Suprapubic skin (tissue), 4 donors: Measurements from ENCODE around the gene CR2.
"Not testable (repeated sequence)": the region's sequence is repeated elsewhere in the genome, so short reads cannot be mapped to it uniquely, and the experiment has no call there.

ENCODE experiments used
- POLR2A ChIP-seq, 2 donors: fragments of 450-650 bp; IDR thresholded peaks; one replicate each; pipeline ENCODE4 v1.6.1; 2017; ENCODE audit warnings: antibody characterized with exemption in 2 of 2, mild to moderate bottlenecking in 2 of 2, moderate library complexity in 2 of 2
- POLR2AphosphoS5 ChIP-seq, 3 donors: sonication (generic); formaldehyde crosslinking; IDR thresholded peaks; one replicate each; pipeline ENCODE4 v1.6.1; 2017; ENCODE audit warnings: antibody characterized with exemption in 3 of 3
- TF ChIP-seq, protein P1 (sequence below), 2 donors: fragments of 200-600 bp in 1 of 2; fragments of 450-650 bp in 1 of 2; sonication (generic) in 1 of 2; IDR thresholded peaks; one replicate each; pipeline ENCODE4 v1.5.1; 2016 to 2019; ENCODE audit warnings: antibody characterized with exemption in 2 of 2, mild to moderate bottlenecking in 1 of 2, moderate library complexity in 1 of 2

DNA sequence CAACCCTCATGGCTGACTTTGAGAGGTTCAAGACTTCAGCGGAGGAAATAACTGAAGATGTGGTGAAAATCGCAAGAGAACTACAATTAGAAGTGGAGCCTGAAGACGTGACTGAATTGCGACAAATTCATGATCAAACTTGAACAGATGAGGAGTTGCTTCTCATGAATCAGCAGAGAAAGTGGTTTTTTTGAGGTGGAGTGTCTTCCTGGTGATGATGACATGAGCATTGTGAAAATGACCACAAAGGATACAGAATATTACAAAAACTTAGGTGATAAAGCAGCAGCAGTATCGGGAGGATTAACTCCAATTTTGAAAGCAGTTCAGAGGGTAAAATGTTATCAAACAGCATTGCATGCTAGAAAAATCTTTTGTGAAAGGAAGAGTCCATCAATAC, 82.1 kb downstream of the CR2 start:
- TF ChIP-seq, protein P1, sequence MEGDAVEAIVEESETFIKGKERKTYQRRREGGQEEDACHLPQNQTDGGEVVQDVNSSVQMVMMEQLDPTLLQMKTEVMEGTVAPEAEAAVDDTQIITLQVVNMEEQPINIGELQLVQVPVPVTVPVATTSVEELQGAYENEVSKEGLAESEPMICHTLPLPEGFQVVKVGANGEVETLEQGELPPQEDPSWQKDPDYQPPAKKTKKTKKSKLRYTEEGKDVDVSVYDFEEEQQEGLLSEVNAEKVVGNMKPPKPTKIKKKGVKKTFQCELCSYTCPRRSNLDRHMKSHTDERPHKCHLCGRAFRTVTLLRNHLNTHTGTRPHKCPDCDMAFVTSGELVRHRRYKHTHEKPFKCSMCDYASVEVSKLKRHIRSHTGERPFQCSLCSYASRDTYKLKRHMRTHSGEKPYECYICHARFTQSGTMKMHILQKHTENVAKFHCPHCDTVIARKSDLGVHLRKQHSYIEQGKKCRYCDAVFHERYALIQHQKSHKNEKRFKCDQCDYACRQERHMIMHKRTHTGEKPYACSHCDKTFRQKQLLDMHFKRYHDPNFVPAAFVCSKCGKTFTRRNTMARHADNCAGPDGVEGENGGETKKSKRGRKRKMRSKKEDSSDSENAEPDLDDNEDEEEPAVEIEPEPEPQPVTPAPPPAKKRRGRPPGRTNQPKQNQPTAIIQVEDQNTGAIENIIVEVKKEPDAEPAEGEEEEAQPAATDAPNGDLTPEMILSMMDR (IDR thresholded peaks at IDR 0.05) = not testable (repeated sequence)
- not testable (repeated sequence) for TF ChIP-seq POLR2A, POLR2AphosphoS5 (IDR thresholded peaks at IDR 0.05)
